ENCODE results near the gene STK39.

The STK39 gene

DNA sequence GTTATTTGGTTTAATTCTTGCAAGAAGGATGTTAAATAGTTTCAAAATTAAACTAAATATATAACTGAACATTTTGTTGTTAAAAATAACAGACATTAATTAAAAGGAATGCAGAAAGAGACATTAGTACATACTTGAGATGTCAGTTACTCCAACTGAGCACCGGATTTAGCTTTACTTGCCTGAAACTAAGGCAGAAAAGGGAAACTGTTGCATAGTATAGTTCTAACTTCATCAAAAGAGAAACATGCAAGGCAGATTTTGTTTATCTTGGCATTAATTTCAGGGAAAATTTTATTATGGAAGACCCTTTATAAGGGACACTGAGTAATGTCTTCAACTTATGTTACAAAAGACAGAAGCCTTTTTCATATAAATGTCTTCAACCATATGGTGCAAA lies 218.3 kb downstream of the STK39 start:
- H3K27ac ChIP-seq (ENCODE audit: insufficient read depth in 1 of 2, low read depth in 1 of 2, low read length in 2 of 2, poor library complexity in 1 of 2, severe bottlenecking in 2 of 2), result no peak overlapping the region
- peaks cover 3 to 20% (median 8%) of the 10 kb centered on the region in 4 experiments for H3K4me1 ChIP-seq (ENCODE audit: control extremely low read depth in 1 of 4, control insufficient read depth in 4 of 4, insufficient read depth in 4 of 4, low read length in 3 of 4)
- no peaks in the 10 kb centered on the region for H3K27me3 ChIP-seq (replicated peaks in 2 of 5; ENCODE audit: control insufficient read depth in 4 of 5, insufficient read depth in 5 of 5, low read length in 4 of 5)
- H3K36me3 ChIP-seq (ENCODE audit: control insufficient read depth in 4 of 4, insufficient read depth in 4 of 4, low read length in 3 of 4), result peaks cover 0 to 9% (median 1%) of the 10 kb centered on the region in 4 experiments
- DNase-seq, result no peak
- H3K4me3 ChIP-seq (ENCODE audit: control insufficient read depth in 1 of 7, extremely low read depth in 1 of 7, insufficient read depth in 4 of 7, low read depth in 2 of 7, low read length in 6 of 7), result no peak overlapping the region
- H3K9me3 ChIP-seq (ENCODE audit: control extremely low read depth in 1 of 5, control insufficient read depth in 4 of 5, insufficient read depth in 2 of 5, low read depth in 1 of 5, low read length in 4 of 5), result no peaks in the 10 kb centered on the region
- WGBS (ENCODE audit: insufficient coverage), result 100% methylated on average over 1 of the region's 1 CpG
- ChIA-PET CTCF (no interaction called here), POLR2A (no interaction called here)

DNA sequence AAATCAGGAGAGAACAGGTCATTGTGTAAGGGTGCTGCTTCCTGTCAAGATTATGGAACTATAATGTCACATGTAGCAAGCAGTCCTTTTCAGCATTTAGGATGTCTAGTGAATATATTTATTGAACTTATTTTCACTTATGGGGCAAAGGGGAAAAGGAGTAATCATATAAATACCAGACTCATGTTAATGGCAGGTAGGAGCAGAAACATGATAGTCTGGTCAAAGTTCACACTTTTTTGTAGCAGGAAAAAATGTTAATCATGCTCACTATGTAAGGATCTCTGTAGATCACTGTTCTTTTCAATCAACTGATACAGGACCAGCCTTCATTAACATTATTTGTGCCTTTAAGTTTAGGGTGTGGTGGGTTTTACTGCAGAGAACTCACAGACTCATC lies 219.0 kb downstream of the STK39 start:
- no peak for DNase-seq
- H3K36me3 ChIP-seq (ENCODE audit: control insufficient read depth in 4 of 4, insufficient read depth in 4 of 4, low read length in 3 of 4), result peaks cover 0 to 3% (median 0%) of the 10 kb centered on the region in 4 experiments
- H3K27ac ChIP-seq (ENCODE audit: insufficient read depth in 1 of 2, low read depth in 1 of 2, low read length in 2 of 2, poor library complexity in 1 of 2, severe bottlenecking in 2 of 2), result no peak overlapping the region
- H3K4me3 ChIP-seq (ENCODE audit: control insufficient read depth in 1 of 7, extremely low read depth in 1 of 7, insufficient read depth in 4 of 7, low read depth in 2 of 7, low read length in 6 of 7), result no peak overlapping the region
- no peaks in the 10 kb centered on the region for H3K27me3 ChIP-seq (replicated peaks in 2 of 5; ENCODE audit: control insufficient read depth in 4 of 5, insufficient read depth in 5 of 5, low read length in 4 of 5)
- ChIA-PET POLR2A (no interaction called here), CTCF (no interaction called here)
- H3K9me3 ChIP-seq (ENCODE audit: control extremely low read depth in 1 of 5, control insufficient read depth in 4 of 5, insufficient read depth in 2 of 5, low read depth in 1 of 5, low read length in 4 of 5), result no peaks in the 10 kb centered on the region
- peaks cover 3 to 24% (median 10%) of the 10 kb centered on the region in 4 experiments for H3K4me1 ChIP-seq (ENCODE audit: control extremely low read depth in 1 of 4, control insufficient read depth in 4 of 4, insufficient read depth in 4 of 4, low read length in 3 of 4)

DNA sequence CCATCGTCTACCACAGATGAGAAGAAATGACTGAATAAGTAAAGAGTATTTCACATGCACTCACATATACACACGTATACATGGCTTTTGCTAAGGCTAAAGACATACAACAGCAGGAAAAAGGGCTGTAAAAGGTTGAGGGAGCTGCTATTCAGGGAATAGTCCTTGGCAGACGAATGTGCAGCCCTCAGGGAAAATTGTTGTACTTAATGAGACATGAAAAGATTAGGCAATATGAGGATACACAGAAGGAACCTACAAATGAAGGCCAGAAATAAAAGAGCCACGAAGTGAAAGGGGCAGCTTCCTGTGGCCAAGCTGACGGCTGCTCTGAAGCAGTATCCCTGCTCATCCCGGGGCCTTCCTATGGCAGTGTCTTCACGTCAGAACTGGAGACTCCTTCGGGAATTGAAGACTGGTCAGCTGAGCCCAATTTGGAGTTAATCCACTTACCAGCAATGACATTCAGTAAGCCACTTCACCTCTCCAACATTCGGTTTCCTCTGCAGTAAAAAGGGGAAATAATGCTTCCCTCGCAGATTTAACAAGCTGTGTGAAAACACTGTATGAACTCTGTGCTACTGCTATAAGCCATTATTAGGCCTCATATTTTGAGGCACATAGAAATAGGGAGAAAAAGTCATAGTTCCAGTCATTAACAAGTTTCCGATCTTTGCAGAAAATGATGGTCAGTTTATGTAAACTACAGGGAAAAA lies 221.8 kb downstream of the STK39 start:
- Histone ChIP-seq H3K36me3 (ENCODE audit: control insufficient read depth in 4 of 4, insufficient read depth in 4 of 4, low read length in 3 of 4) (peaks cover 0 to 3% (median 0%) of the 10 kb centered on the region in 4 experiments), H3K27ac (ENCODE audit: insufficient read depth in 1 of 2, low read depth in 1 of 2, low read length in 2 of 2, poor library complexity in 1 of 2, severe bottlenecking in 2 of 2) (no peak overlapping the region), H3K27me3 (replicated peaks in 2 of 5; ENCODE audit: control insufficient read depth in 4 of 5, insufficient read depth in 5 of 5, low read length in 4 of 5) (no peaks in the 10 kb centered on the region), H3K4me3 (ENCODE audit: control insufficient read depth in 1 of 7, extremely low read depth in 1 of 7, insufficient read depth in 4 of 7, low read depth in 2 of 7, low read length in 6 of 7) (no peak overlapping the region), H3K9me3 (ENCODE audit: control extremely low read depth in 1 of 5, control insufficient read depth in 4 of 5, insufficient read depth in 2 of 5, low read depth in 1 of 5, low read length in 4 of 5) (no peaks in the 10 kb centered on the region), H3K4me1 (ENCODE audit: control extremely low read depth in 1 of 4, control insufficient read depth in 4 of 4, insufficient read depth in 4 of 4, low read length in 3 of 4) (peaks cover 3 to 24% (median 10%) of the 10 kb centered on the region in 4 experiments)
- 49% methylated on average over 5 of the region's 11 CpGs for WGBS (ENCODE audit: insufficient coverage)
- CTCF ChIA-PET, result interaction anchor here (0.6 to 1.5 kb wide), 2 partner anchors 15 to 90 kb away, joined by 3 read pairs; no protein-coding TSS in a partner anchor
- POLR2A ChIA-PET, result no interaction called here
- DNase-seq, result peak in 2 of 3 donors; percentile 22 to 28

DNA sequence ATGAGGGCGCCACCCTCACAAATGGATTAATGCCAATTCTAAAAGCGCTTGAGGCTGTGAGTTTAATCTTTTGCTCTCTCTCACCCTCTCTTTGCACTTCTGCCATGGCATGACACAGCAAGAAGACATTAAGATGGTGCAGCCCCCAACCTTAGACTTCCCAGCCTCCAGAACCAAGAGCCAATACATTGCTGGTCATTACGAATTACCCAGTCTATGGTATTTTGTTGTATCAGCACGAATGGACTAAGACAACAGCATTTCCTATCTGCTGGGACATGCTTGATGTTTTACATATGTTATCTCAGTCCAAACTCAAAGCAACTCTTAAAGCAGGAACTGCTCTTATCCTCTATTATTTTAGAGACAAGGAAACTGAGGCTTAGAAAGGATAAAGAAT lies 222.9 kb downstream of the STK39 start:
- no peak for DNase-seq
- H3K9me3 ChIP-seq (ENCODE audit: control extremely low read depth in 1 of 5, control insufficient read depth in 4 of 5, insufficient read depth in 2 of 5, low read depth in 1 of 5, low read length in 4 of 5), result no peaks in the 10 kb centered on the region
- H3K27ac ChIP-seq (ENCODE audit: insufficient read depth in 1 of 2, low read depth in 1 of 2, low read length in 2 of 2, poor library complexity in 1 of 2, severe bottlenecking in 2 of 2), result no peak overlapping the region
- 94% methylated on average over 2 of the region's 4 CpGs for WGBS (ENCODE audit: insufficient coverage)
- no peak overlapping the region for H3K4me3 ChIP-seq (ENCODE audit: control insufficient read depth in 1 of 7, extremely low read depth in 1 of 7, insufficient read depth in 4 of 7, low read depth in 2 of 7, low read length in 6 of 7)
- no peaks in the 10 kb centered on the region for H3K27me3 ChIP-seq (replicated peaks in 2 of 5; ENCODE audit: control insufficient read depth in 4 of 5, insufficient read depth in 5 of 5, low read length in 4 of 5)
- peaks cover 0 to 3% (median 0%) of the 10 kb centered on the region in 4 experiments for H3K36me3 ChIP-seq (ENCODE audit: control insufficient read depth in 4 of 4, insufficient read depth in 4 of 4, low read length in 3 of 4)
- H3K4me1 ChIP-seq (ENCODE audit: control extremely low read depth in 1 of 4, control insufficient read depth in 4 of 4, insufficient read depth in 4 of 4, low read length in 3 of 4), result peaks cover 3 to 24% (median 10%) of the 10 kb centered on the region in 4 experiments
- CTCF ChIA-PET, result interaction anchor here (0.7 to 1.5 kb wide), 2 partner anchors 14 to 35 kb away, joined by 3 read pairs; no protein-coding TSS in a partner anchor
- POLR2A ChIA-PET, result no interaction called here

DNA sequence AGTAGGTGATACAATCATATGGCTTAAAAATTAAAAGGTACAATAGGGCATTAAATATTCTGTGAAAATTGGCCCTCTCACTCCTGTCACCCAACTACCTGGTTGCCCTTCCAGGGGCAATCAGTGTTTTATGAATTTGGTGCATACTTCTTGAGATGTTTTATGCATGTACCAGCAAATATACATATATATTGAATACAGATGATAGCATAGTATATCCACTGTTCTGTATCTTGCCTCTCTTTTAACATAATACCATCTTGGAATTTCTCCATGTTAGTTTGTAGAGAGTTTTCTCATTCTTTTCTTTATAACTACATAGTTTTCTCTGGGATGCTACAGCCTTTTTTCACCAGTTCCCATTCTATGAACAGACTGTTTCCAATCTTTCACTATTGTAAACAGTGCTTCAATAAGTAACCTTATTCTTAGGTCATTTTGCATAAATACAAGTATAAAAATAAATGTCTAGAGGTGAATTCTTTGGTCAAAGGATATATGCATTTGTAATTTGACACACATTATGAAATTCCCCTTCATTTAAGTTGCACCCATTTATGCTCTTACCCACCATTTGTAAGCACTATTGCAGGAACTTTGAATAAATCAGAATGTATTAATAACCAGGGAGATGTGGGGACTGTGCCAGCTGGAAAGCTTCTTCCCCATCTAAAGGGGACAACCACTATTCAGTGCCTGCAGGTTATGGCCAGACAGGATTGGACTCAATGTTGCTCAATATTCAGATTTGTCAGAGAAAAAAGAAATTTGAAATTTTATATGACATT lies 225.4 kb downstream of the STK39 start:
- Histone ChIP-seq H3K36me3 (ENCODE audit: control insufficient read depth in 4 of 4, insufficient read depth in 4 of 4, low read length in 3 of 4) (no peaks in the 10 kb centered on the region), H3K27ac (ENCODE audit: insufficient read depth in 1 of 2, low read depth in 1 of 2, low read length in 2 of 2, poor library complexity in 1 of 2, severe bottlenecking in 2 of 2) (no peak overlapping the region), H3K4me1 (ENCODE audit: control extremely low read depth in 1 of 4, control insufficient read depth in 4 of 4, insufficient read depth in 4 of 4, low read length in 3 of 4) (peaks cover 3 to 24% (median 10%) of the 10 kb centered on the region in 4 experiments), H3K27me3 (replicated peaks in 2 of 5; ENCODE audit: control insufficient read depth in 4 of 5, insufficient read depth in 5 of 5, low read length in 4 of 5) (no peaks in the 10 kb centered on the region), H3K4me3 (ENCODE audit: control insufficient read depth in 1 of 7, extremely low read depth in 1 of 7, insufficient read depth in 4 of 7, low read depth in 2 of 7, low read length in 6 of 7) (no peak overlapping the region), H3K9me3 (ENCODE audit: control extremely low read depth in 1 of 5, control insufficient read depth in 4 of 5, insufficient read depth in 2 of 5, low read depth in 1 of 5, low read length in 4 of 5) (no peaks in the 10 kb centered on the region)
- DNase-seq, result no peak
- CTCF ChIA-PET, result interaction anchor here (0.6 kb wide), 1 partner anchor 571 kb away, joined by 3 read pairs; no protein-coding TSS in a partner anchor
- POLR2A ChIA-PET, result interaction anchor here (0.6 kb wide), 1 partner anchor 28 kb away, joined by 4 read pairs; no protein-coding TSS in a partner anchor

DNA sequence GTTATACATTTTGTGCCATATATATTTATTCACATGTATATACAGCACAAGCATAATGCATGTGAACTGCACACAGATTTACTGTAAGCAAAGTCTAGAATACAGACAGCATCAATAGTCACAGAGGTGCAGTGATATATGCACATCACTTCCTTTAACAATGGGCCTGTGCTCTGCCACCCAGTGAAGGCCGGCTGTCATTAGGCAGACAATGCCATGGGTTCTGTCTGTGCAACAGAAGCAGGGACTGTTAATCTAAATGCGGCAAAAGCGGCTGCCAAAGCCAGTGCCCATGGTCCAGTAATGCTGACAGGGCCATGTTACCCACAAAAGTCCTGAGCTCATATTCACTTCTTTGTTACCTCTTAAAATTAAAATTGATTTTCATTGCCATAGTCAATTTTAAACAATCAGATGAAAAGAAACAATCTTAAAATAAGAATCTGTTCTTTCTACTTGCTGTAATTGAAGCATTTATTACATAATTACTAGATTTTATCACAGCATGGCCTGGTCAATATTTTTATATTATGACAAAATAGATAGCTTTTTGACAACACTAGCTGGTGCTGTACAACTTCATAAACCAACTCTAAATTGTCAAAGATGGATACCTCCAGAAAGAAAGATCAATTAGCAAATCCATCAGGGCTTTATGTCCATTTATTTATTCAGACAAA lies 232.0 kb downstream of the STK39 start:
- WGBS (ENCODE audit: insufficient coverage), result 100% methylated on average over 2 of the region's 3 CpGs
- CTCF ChIA-PET, result no interaction called here

More for the DNA sequence above, 232.0 kb downstream of the STK39 start:
- H3K36me3 ChIP-seq (ENCODE audit: control insufficient read depth in 4 of 4, insufficient read depth in 4 of 4, low read length in 3 of 4), result peaks cover 0 to 12% (median 5%) of the 10 kb centered on the region in 4 experiments
- no peaks in the 10 kb centered on the region for H3K9me3 ChIP-seq (ENCODE audit: control extremely low read depth in 1 of 5, control insufficient read depth in 4 of 5, insufficient read depth in 2 of 5, low read depth in 1 of 5, low read length in 4 of 5)
- DNase-seq, result no peak
- POLR2A ChIA-PET, result no interaction called here
- no peaks in the 10 kb centered on the region for H3K27me3 ChIP-seq (replicated peaks in 2 of 5; ENCODE audit: control insufficient read depth in 4 of 5, insufficient read depth in 5 of 5, low read length in 4 of 5)
- H3K4me3 ChIP-seq (ENCODE audit: control insufficient read depth in 1 of 7, extremely low read depth in 1 of 7, insufficient read depth in 4 of 7, low read depth in 2 of 7, low read length in 6 of 7), result no peak overlapping the region
- no peak overlapping the region for H3K27ac ChIP-seq (ENCODE audit: insufficient read depth in 1 of 2, low read depth in 1 of 2, low read length in 2 of 2, poor library complexity in 1 of 2, severe bottlenecking in 2 of 2)
- H3K4me1 ChIP-seq (ENCODE audit: control extremely low read depth in 1 of 4, control insufficient read depth in 4 of 4, insufficient read depth in 4 of 4, low read length in 3 of 4), result no peaks in the 10 kb centered on the region

Data from common myeloid progenitor, CD34-positive (primary cell).